Neural progenitor cell (in vitro differentiated cells): ENCODE measurements around the gene MAP4K2.

Source experiments
- CTCF ChIP-seq: fragments of 200-600 bp; sonication (generic); IDR thresholded peaks from 2 replicates; pipeline ENCODE4 v1.5.1; 2017; ENCODE audit warnings: antibody characterized with exemption, mild to moderate bottlenecking
- EZH2 ChIP-seq: fragments of 200-600 bp; sonication (generic); IDR thresholded peaks from 2 replicates; pipeline ENCODE4 v1.6.1; 2017; ENCODE audit warnings: antibody characterized with exemption, mild to moderate bottlenecking, moderate library complexity

DNA sequence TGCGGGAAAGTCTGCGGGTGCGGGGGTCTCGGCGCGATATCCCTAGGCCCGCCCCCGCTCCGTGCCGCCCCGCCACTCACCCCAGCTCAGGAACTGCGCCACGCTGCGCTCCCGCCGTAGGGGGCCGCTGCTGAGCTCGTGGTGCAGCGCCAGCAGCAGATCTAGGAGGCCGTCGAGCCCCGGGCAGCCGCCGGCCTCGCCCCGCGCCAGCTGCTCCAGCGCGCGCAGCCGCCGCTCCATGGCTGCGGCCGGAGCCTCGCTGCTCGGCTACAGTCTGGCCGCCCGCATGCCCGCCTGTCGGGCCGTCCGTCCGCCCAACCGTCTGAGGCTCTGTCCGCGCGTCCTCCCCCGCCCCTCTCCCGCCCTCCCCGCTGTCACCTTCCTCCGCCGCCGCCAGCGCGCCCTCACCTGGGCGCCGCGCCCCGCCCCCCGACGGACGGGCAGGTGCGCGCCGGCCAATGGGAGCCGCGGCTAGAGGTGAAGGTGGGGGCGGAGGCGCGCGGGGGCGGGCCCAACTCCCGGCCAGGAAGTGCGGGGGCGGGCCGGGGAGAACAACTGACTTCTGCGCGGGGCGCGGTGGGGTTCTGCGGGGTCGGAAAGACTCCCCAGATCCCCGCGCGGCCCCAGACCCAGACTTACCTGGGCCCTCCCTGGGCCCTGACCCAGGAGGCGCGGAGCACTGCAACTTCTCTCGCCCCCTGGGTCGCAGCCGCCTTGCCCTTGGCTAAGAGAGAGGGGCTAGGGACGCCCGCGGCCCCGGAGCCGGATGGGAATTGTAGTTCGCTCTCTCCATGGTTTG, 41.5 kb upstream of the MAP4K2 start, which contains the start of gene CDC42BPG:
- TF ChIP-seq CTCF (peak; percentile 38), EZH2 (no peak)
